Prostate gland (tissue), 2 donors: ENCODE data around the gene CELF2. TPM values are rescaled to one million over a fixed set of nuclear protein-coding genes. Genes with fewer than 3 reads are reported as not detected.

ENCODE experiments used
- DNase-seq: peaks from one replicate; pipeline ENCODE4 v3.0.0-alpha.2; 2019; ENCODE audit warnings: low spot score
- H3K27ac ChIP-seq, 2 donors: fragments of 200-600 bp; sonication (generic); 2 replicates each; pipeline ENCODE4 v1.5.1; 2017 to 2019
- H3K27me3 ChIP-seq: fragments of 200-600 bp; sonication (generic); replicated peaks from 2 replicates; pipeline ENCODE4 v1.5.1; 2019; ENCODE audit not compliant: insufficient read depth
- H3K36me3 ChIP-seq, 2 donors: fragments of 200-600 bp; sonication (generic); 1 replicate in 1 of 2; 2 replicates in 1 of 2; pipeline versions ENCODE4 v1.5.1 to v1.8.1; 2017 to 2019
- H3K4me1 ChIP-seq: fragments of 200-600 bp; sonication (generic); replicated peaks from 2 replicates; pipeline ENCODE4 v1.5.1; 2019
- H3K4me3 ChIP-seq, 2 donors: fragments of 200-600 bp; sonication (generic); 2 replicates each; pipeline ENCODE4 v1.5.1; 2017 to 2019
- H3K9me3 ChIP-seq: fragments of 200-600 bp; sonication (generic); 2 replicates; pipeline ENCODE4 v1.5.1; 2017
- CTCF ChIP-seq, 4 experiments: fragments of 200-600 bp in 2 of 4; fragments of 450-650 bp in 2 of 4; sonication (generic) in 2 of 4; IDR thresholded peaks; 1 replicate in 3 of 4; 2 replicates in 1 of 4; pipeline ENCODE4 v1.5.1; 2016 to 2019; ENCODE audit warnings: antibody characterized with exemption in 4 of 4, mild to moderate bottlenecking in 2 of 4, moderate library complexity in 2 of 4
- POLR2A ChIP-seq: fragments of 450-650 bp; IDR thresholded peaks from one replicate; pipeline ENCODE4 v1.6.1; 2016; ENCODE audit warnings: antibody characterized with exemption, mild to moderate bottlenecking
- POLR2AphosphoS5 ChIP-seq: sonication (generic); formaldehyde crosslinking; IDR thresholded peaks from one replicate; pipeline ENCODE4 v1.6.1; 2017; ENCODE audit warnings: antibody characterized with exemption
- WGBS: methylation state at CpG from one replicate; pipeline ENCODE4 v1.1.5; 2018; 5-methylcytosine and 5-hydroxymethylcytosine counted together
- intact Hi-C: fragments of 100-400 bp; cut with DNase I; formaldehyde crosslinking; loops from one replicate; pipeline ENCODE4 v1.14.2; 2022
- total RNA-seq, 2 donors: library from RNA; depleted of rRNA; stranded (reverse); fragments of >200 nt; gene quantifications; one replicate each; pipeline ENCODE4 v1.1.0, GENCODE V29; 2016

The CELF2 gene
- total RNA-seq, 2 donors from 2014 or later: 19.2 to 43.2 TPM

GRCh38 chr10:11324761-11325321 is 307.2 kb downstream of the CELF2 start:
- TF ChIP-seq POLR2A (no peak), POLR2AphosphoS5 (no peak), CTCF (IDR thresholded peaks at IDR 0.05) (no peak)
- H3K27ac ChIP-seq: no peak overlapping the region
- intact Hi-C loops: no loop called here

GRCh38 chr10:11325817-11326216 is 308.1 kb downstream of the CELF2 start:
- Histone ChIP-seq H3K27ac (no peak overlapping the region), H3K9me3 (no peaks in the 10 kb centered on the region), H3K27me3 (no peaks in the 10 kb centered on the region), H3K4me1 (no peaks in the 10 kb centered on the region), H3K4me3 (no peak overlapping the region), H3K36me3 (no peaks in the 10 kb centered on the region)
- no peak for DNase-seq
- TF ChIP-seq POLR2AphosphoS5: no peak
- no peak for TF ChIP-seq POLR2A
- TF ChIP-seq CTCF (IDR thresholded peaks at IDR 0.05): no peak
- intact Hi-C loops: no loop called here
- 79% methylated on average over 2 of the region's 2 CpGs for WGBS

More at GRCh38 chr10:11324761-11325321, 307.2 kb downstream of the CELF2 start:
- no peaks in the 10 kb centered on the region for H3K36me3 ChIP-seq
- no peak overlapping the region for H3K4me3 ChIP-seq
- DNase-seq: no peak
- H3K4me1 ChIP-seq: no peaks in the 10 kb centered on the region
- no peaks in the 10 kb centered on the region for H3K9me3 ChIP-seq
- WGBS: 93% methylated on average over 11 of the region's 11 CpGs
- H3K27me3 ChIP-seq: no peaks in the 10 kb centered on the region

- no peaks in the 10 kb centered on the region for H3K36me3 ChIP-seq
- TF ChIP-seq CTCF (IDR thresholded peaks at IDR 0.05): no peak
- TF ChIP-seq POLR2A: no peak
- TF ChIP-seq POLR2AphosphoS5: no peak
- 98% methylated on average over 12 of the region's 12 CpGs for WGBS
- intact Hi-C loops: no loop called here
- H3K4me3 ChIP-seq: no peak overlapping the region
- H3K27me3 ChIP-seq: no peaks in the 10 kb centered on the region
- no peak for DNase-seq
- H3K9me3 ChIP-seq: no peaks in the 10 kb centered on the region
- H3K4me1 ChIP-seq: no peaks in the 10 kb centered on the region
- H3K27ac ChIP-seq: no peak overlapping the region
Observed at GRCh38 chr10:11326241-11326640, 308.6 kb downstream of the CELF2 start.

GRCh38 chr10:11326913-11327616 is 309.4 kb downstream of the CELF2 start:
- H3K27me3 ChIP-seq: no peaks in the 10 kb centered on the region
- H3K9me3 ChIP-seq: no peaks in the 10 kb centered on the region
- no peaks in the 10 kb centered on the region for H3K4me1 ChIP-seq
- TF ChIP-seq CTCF (IDR thresholded peaks at IDR 0.05): no peak
- TF ChIP-seq POLR2A: no peak
- no peak for TF ChIP-seq POLR2AphosphoS5
- intact Hi-C loops: no loop called here
- H3K27ac ChIP-seq: no peak overlapping the region
- H3K4me3 ChIP-seq: no peak overlapping the region
- DNase-seq: no peak
- no peaks in the 10 kb centered on the region for H3K36me3 ChIP-seq
- 73% methylated on average over 11 of the region's 11 CpGs for WGBS
